ENCODE data around the gene PTCH1. TPM values are rescaled to one million over a fixed set of nuclear protein-coding genes. Genes with fewer than 3 reads are reported as not detected.

The PTCH1 gene
- total RNA-seq, 1 experiment from 2014 or later = 33.4 TPM

DNA sequence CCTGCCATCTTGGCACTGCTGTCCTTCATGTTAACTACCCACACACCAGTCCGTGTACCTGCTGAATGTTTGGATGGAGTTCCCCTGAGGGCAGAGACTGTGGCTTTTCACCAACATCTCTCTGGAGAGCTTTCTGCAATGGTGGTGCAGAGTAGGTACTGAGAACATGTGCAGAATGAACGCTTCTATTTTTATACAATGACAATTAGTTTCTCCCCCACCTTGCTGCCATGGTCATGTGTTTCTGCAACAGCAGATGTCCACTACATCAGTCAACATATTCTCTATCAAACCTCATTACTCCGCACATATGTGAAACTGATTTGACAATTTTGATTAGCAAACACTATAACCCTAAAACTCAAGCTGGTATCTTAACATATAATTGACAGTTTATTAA lies 14.5 kb downstream of the PTCH1 start:
- no peaks in the 10 kb centered on the region for H3K36me3 ChIP-seq (ENCODE audit: low read depth)
- no peak for DNase-seq
- H3K79me2 ChIP-seq (ENCODE audit: low read depth) = peaks cover 30% of the 10 kb centered on the region
- H3K4me2 ChIP-seq = no peak overlapping the region
- POLR2A ChIA-PET (ENCODE audit: unreplicated experiment) = no interaction called here
- no peak overlapping the region for H3K4me3 ChIP-seq
- H3K9me2 ChIP-seq (ENCODE audit: insufficient read depth) = no peaks in the 10 kb centered on the region
- CTCF ChIA-PET = no interaction called here
- H4K20me1 ChIP-seq (ENCODE audit: insufficient read depth) = no peaks in the 10 kb centered on the region
- intact Hi-C loops (cut with micrococcal nuclease; ENCODE audit: unreplicated experiment) = loop anchor here (10.0 kb wide), 1 partner anchor 1123 kb away; no protein-coding TSS in a partner anchor
- peaks cover 31% of the 10 kb centered on the region for H3K4me1 ChIP-seq (replicated peaks; ENCODE audit: insufficient read depth)
- H3F3A ChIP-seq (ENCODE audit: insufficient read depth, low read depth) = peaks cover 10% of the 10 kb centered on the region; the same call in 1 of the 2 replicates
- H3K27ac ChIP-seq = no peak overlapping the region
- BruUV-seq (replicated peaks) = no TSS peak
- H2AFZ ChIP-seq = no peak overlapping the region
- H3K9me3 ChIP-seq (ENCODE audit: insufficient read depth, low read depth) = no peaks in the 10 kb centered on the region
- TF ChIP-seq EZH2 (IDR thresholded peaks at IDR 0.05; ENCODE audit: low read depth) (no peak), CTCF (conservative IDR thresholded peaks at IDR 0.05) (no peak)
- H3K27me3 ChIP-seq (ENCODE audit: insufficient read depth, low read depth) = no peaks in the 10 kb centered on the region

GRCh38 chr9:95499847-95500246 lies 16.9 kb downstream of the PTCH1 start:
- H3K4me2 ChIP-seq = peak overlapping the region; percentile 34
- H3K27ac ChIP-seq = peak overlapping the region; percentile 20; the same call in 1 of the 2 replicates
- H3K4me3 ChIP-seq = no peak overlapping the region
- DNase-seq = peak; percentile 48 to 66
- H3K36me3 ChIP-seq (ENCODE audit: low read depth) = no peaks in the 10 kb centered on the region
- intact Hi-C loops (cut with micrococcal nuclease; ENCODE audit: unreplicated experiment) = loop anchor here (10.0 kb wide), 1 partner anchor 1125 kb away; no protein-coding TSS in a partner anchor
- no peaks in the 10 kb centered on the region for H4K20me1 ChIP-seq (ENCODE audit: insufficient read depth)
- no peaks in the 10 kb centered on the region for H3K9me3 ChIP-seq (ENCODE audit: insufficient read depth, low read depth)
- no peaks in the 10 kb centered on the region for H3K27me3 ChIP-seq (ENCODE audit: insufficient read depth, low read depth)
- TF ChIP-seq CTCF (conservative IDR thresholded peaks at IDR 0.05) = no peak
- TF ChIP-seq EZH2 (IDR thresholded peaks at IDR 0.05; ENCODE audit: low read depth) = no peak
- peaks cover 9% of the 10 kb centered on the region; the same call in 1 of the 2 replicates for H3F3A ChIP-seq (ENCODE audit: insufficient read depth, low read depth)
- peaks cover 25% of the 10 kb centered on the region for H3K4me1 ChIP-seq (replicated peaks; ENCODE audit: insufficient read depth)
- H3K79me2 ChIP-seq (ENCODE audit: low read depth) = peaks cover 23% of the 10 kb centered on the region
- BruUV-seq (replicated peaks) = no TSS peak
- H2AFZ ChIP-seq = no peak overlapping the region
- CTCF ChIA-PET = no interaction called here
- POLR2A ChIA-PET (ENCODE audit: unreplicated experiment) = no interaction called here
- H3K9me2 ChIP-seq (ENCODE audit: insufficient read depth) = no peaks in the 10 kb centered on the region

DNA sequence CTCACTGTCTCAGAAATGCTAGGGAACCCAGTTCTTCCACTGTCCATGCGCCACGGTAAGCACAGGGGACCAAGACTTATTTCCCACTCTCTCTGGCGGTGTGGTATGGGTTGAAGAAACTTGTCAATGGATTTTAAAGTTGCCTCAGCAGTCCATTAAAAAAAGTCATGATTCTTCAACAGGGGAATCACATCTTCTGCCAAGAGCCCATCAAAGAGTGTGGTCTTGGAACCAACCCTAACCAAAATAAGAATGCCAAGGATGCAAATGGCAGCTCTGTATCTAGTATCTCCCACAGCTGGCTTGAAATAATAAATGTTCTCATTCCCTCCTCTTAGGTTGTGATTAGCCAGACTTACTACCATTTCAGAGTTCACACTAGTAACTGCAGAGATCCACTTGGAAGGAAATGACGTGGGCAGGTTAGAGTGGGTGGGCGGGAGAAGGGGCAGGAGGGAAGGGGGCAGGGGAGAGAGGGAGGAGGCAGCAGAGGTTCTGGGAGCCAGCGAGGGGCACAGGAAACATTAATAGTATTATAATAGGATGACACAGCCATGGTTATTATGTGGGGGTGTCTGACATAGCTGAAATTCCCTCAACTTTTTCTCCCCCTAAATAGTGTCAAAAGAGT lies 17.6 kb downstream of the PTCH1 start:
- intact Hi-C loops (cut with micrococcal nuclease; ENCODE audit: unreplicated experiment) = no loop called here
- Histone ChIP-seq H3K79me2 (ENCODE audit: low read depth) (peaks cover 16% of the 10 kb centered on the region), H2AFZ (no peak overlapping the region), H3K27me3 (ENCODE audit: insufficient read depth, low read depth) (no peaks in the 10 kb centered on the region), H3K27ac (no peak overlapping the region), H3K4me1 (replicated peaks; ENCODE audit: insufficient read depth) (peaks cover 18% of the 10 kb centered on the region), H3K4me3 (no peak overlapping the region), H3F3A (ENCODE audit: insufficient read depth, low read depth) (peaks cover 2% of the 10 kb centered on the region; the same call in 1 of the 2 replicates), H4K20me1 (ENCODE audit: insufficient read depth) (no peaks in the 10 kb centered on the region), H3K36me3 (ENCODE audit: low read depth) (no peaks in the 10 kb centered on the region), H3K9me3 (ENCODE audit: insufficient read depth, low read depth) (no peaks in the 10 kb centered on the region), H3K4me2 (peak overlapping the region; percentile 34), H3K9me2 (ENCODE audit: insufficient read depth) (no peaks in the 10 kb centered on the region)
- POLR2A ChIA-PET (ENCODE audit: unreplicated experiment) = no interaction called here
- no peak for TF ChIP-seq CTCF (conservative IDR thresholded peaks at IDR 0.05)
- no peak for TF ChIP-seq EZH2 (IDR thresholded peaks at IDR 0.05; ENCODE audit: low read depth)
- no TSS peak for BruUV-seq (replicated peaks)
- no peak for DNase-seq
- CTCF ChIA-PET = no interaction called here

Measured in PC-9 (cell line).